ENCODE measurements around the gene AKAP7. TPM values are rescaled to one million over a fixed set of nuclear protein-coding genes. Genes with fewer than 3 reads are reported as not detected.

Gene AKAP7
- total RNA-seq, 4 donors from 2014 or later: 3.0 to 12.4 (median 3.4) TPM

DNA sequence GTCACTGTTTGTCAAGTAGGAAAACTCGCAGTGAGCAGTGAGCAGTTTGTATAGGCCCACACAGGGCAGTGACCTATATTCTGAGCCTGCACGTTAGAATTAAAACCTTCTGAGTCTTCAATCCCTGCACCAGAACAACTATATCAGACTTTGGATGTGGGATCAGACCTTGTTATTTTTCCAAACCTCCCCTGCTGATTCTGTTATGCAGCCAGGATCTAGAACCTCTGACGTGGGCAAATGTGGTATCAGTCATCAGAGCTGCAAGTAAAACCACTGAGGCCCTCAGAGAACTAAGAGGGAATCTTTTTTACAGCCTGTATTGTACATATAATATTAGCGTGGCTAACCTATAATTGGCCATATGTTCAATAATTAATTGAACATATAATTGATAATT lies 32.0 kb upstream of the AKAP7 start:
- Histone ChIP-seq H3K27ac (no peak overlapping the region), H3K4me1 (no peaks in the 10 kb centered on the region), H3K9me3 (no peaks in the 10 kb centered on the region), H3K27me3 (no peaks in the 10 kb centered on the region), H3K4me3 (no peak overlapping the region), H3K36me3 (no peaks in the 10 kb centered on the region)
- no peak for TF ChIP-seq POLR2A (IDR thresholded peaks at IDR 0.05)
- TF ChIP-seq EP300 (IDR thresholded peaks at IDR 0.05): no peak
- DNase-seq (ENCODE audit: low spot score in 2 of 2): no peak
- WGBS: 83% methylated on average over 4 of the region's 4 CpGs

DNA sequence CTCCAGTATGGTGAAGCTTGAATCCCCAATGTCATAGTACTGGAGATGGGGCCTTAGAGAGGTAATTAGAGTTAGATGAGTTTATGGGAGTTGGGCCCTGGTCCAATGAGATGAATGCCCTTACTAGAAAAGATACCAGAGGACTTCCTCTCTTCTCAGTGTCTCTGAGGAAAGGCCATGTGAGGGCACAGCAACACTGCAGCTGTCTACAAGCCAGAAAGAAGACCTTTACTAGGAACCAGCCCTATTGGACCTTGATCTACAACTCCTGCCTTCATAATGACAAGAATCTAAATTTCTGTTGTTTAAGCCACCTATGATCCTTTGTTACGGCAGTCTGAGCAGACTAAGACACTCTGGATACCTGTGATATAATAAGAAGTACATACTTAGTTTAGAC lies 31.4 kb upstream of the AKAP7 start:
- Histone ChIP-seq H3K36me3 (no peaks in the 10 kb centered on the region), H3K4me3 (no peak overlapping the region), H3K4me1 (no peaks in the 10 kb centered on the region), H3K27me3 (no peaks in the 10 kb centered on the region), H3K27ac (no peak overlapping the region), H3K9me3 (no peaks in the 10 kb centered on the region)
- 93% methylated on average over 1 of the region's 1 CpG for WGBS
- TF ChIP-seq POLR2AphosphoS5 (IDR thresholded peaks at IDR 0.05) (no peak), POLR2A (IDR thresholded peaks at IDR 0.05) (no peak), EP300 (IDR thresholded peaks at IDR 0.05) (no peak)
- TF ChIP-seq, protein P1, sequence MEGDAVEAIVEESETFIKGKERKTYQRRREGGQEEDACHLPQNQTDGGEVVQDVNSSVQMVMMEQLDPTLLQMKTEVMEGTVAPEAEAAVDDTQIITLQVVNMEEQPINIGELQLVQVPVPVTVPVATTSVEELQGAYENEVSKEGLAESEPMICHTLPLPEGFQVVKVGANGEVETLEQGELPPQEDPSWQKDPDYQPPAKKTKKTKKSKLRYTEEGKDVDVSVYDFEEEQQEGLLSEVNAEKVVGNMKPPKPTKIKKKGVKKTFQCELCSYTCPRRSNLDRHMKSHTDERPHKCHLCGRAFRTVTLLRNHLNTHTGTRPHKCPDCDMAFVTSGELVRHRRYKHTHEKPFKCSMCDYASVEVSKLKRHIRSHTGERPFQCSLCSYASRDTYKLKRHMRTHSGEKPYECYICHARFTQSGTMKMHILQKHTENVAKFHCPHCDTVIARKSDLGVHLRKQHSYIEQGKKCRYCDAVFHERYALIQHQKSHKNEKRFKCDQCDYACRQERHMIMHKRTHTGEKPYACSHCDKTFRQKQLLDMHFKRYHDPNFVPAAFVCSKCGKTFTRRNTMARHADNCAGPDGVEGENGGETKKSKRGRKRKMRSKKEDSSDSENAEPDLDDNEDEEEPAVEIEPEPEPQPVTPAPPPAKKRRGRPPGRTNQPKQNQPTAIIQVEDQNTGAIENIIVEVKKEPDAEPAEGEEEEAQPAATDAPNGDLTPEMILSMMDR (IDR thresholded peaks at IDR 0.05): no peak
- DNase-seq (ENCODE audit: low spot score in 2 of 2): no peak

- no peaks in the 10 kb centered on the region for H3K4me1 ChIP-seq
- TF ChIP-seq POLR2A (IDR thresholded peaks at IDR 0.05): no peak
- TF ChIP-seq POLR2AphosphoS5 (IDR thresholded peaks at IDR 0.05): no peak
- TF ChIP-seq, protein P1 (IDR thresholded peaks at IDR 0.05): no peak
- no peak for TF ChIP-seq EP300 (IDR thresholded peaks at IDR 0.05)
- WGBS: 63% methylated on average over 1 of the region's 1 CpG
Observed at GRCh38 chr6:131107151-131107550, 28.1 kb upstream of the AKAP7 start.

GRCh38 chr6:131112249-131112648 lies 23.0 kb upstream of the AKAP7 start:
- Histone ChIP-seq H3K36me3 (no peaks in the 10 kb centered on the region), H3K27ac (no peak overlapping the region), H3K4me3 (no peak overlapping the region), H3K4me1 (no peaks in the 10 kb centered on the region), H3K27me3 (no peaks in the 10 kb centered on the region), H3K9me3 (no peaks in the 10 kb centered on the region)
- no peak for DNase-seq (ENCODE audit: low spot score in 2 of 2)
- 73% methylated on average over 1 of the region's 1 CpG for WGBS
- TF ChIP-seq, protein P1 (IDR thresholded peaks at IDR 0.05): no peak
- TF ChIP-seq POLR2AphosphoS5 (IDR thresholded peaks at IDR 0.05): no peak
- no peak for TF ChIP-seq POLR2A (IDR thresholded peaks at IDR 0.05)
- no peak for TF ChIP-seq EP300 (IDR thresholded peaks at IDR 0.05)

More at GRCh38 chr6:131107151-131107550, 28.1 kb upstream of the AKAP7 start:
- Histone ChIP-seq H3K9me3 (no peaks in the 10 kb centered on the region), H3K4me3 (no peak overlapping the region), H3K27me3 (no peaks in the 10 kb centered on the region), H3K27ac (no peak overlapping the region), H3K36me3 (no peaks in the 10 kb centered on the region)
- DNase-seq (ENCODE audit: low spot score in 2 of 2): no peak

DNA sequence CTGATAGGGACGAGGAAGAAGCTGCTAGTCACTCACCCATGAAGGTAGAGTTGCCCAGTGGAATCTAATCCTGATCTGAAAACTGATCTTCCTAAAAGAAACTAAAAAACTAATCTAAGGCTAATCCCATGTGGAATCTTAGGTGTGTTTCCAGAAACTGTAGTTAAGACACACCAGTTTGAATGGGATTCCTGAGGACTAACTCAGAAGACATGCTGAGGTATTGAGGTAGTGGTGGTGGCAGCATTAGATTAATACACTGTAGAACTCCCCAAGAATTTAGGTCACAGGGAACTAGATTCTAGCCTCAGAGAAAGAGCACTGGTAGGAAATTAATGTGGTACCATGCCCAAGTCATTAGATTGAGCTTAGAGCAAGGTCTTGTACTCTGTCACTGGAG lies 19.6 kb upstream of the AKAP7 start:
- H3K27ac ChIP-seq: no peak overlapping the region
- no peaks in the 10 kb centered on the region for H3K27me3 ChIP-seq
- H3K36me3 ChIP-seq: no peaks in the 10 kb centered on the region
- H3K4me3 ChIP-seq: no peak overlapping the region
- no peak for DNase-seq (ENCODE audit: low spot score in 2 of 2)
- no peaks in the 10 kb centered on the region for H3K4me1 ChIP-seq
- no peaks in the 10 kb centered on the region for H3K9me3 ChIP-seq
- WGBS: 97% methylated on average over 1 of the region's 1 CpG
- TF ChIP-seq, protein P1 (IDR thresholded peaks at IDR 0.05): no peak
- TF ChIP-seq POLR2AphosphoS5 (IDR thresholded peaks at IDR 0.05): no peak
- no peak for TF ChIP-seq EP300 (IDR thresholded peaks at IDR 0.05)

DNA sequence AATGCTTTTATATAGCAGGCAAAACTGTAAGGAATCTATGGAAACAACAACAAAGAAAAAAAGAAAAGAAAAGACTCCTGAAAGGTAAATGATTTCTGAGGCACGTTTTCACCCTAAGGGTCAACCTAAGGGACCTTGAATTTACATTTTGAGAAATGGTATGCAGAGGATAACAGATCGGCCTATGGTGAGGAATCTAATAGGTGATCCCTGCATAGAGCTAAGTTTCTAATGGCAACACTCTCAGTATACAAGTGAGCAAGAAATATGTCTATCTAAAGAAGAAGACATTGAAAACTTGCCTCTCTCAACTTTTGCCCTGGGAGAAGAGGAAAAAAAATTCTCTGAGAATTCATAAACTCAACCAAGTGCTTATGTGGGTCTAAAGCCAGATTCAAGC lies 18.9 kb upstream of the AKAP7 start:
- Histone ChIP-seq H3K27ac (no peak overlapping the region), H3K4me1 (no peaks in the 10 kb centered on the region), H3K36me3 (no peaks in the 10 kb centered on the region), H3K9me3 (no peaks in the 10 kb centered on the region), H3K27me3 (no peaks in the 10 kb centered on the region), H3K4me3 (no peak overlapping the region)
- TF ChIP-seq POLR2A (IDR thresholded peaks at IDR 0.05) (no peak), EP300 (IDR thresholded peaks at IDR 0.05) (no peak), POLR2AphosphoS5 (IDR thresholded peaks at IDR 0.05) (no peak)
- TF ChIP-seq, protein P1 (IDR thresholded peaks at IDR 0.05): no peak
- no peak for DNase-seq (ENCODE audit: low spot score in 2 of 2)
- 86% methylated on average over 2 of the region's 2 CpGs for whole genome bisulfite sequencing

Measured in suprapubic skin (tissue), 4 donors.